Measurements from ENCODE around the gene RAD9B.

DNA sequence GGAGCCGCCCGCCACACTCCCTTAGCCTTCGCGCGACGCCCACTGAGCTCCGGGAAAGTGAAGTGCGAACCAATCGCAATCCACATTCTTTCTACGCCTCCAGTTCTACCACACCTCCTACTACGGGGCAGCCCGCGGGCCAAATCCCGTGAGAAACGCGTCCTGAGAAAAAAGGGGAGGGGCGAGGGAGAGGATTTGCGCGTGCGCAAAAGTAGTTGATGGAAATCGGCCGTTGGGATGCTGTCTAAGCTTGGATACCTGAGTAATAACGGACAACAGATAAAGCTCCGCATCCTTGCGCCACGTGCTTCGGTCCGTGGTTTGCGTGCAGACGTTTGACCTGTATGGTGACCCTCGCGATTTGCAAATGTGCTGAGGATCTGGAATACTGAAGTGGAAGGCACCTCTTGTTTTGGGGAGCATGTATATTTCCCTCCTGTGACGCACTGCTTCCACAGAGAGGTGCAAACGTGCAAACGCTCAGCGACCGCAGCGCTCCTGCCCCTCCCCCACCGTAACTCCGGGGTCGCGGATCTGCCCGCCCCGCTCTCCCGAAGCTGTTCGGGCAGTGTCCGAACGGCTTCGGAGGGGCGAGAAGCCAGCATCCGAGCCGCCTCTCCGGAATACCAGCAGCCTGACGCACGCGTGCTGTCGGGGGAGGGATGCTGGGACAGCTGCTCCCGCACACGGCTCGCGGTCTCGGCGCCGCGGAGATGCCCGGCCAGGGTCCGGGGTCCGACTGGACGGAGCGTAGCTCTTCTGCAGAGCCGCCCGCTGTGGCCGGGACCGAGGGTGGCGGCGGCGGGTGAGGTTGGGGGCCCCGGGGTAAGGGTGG lies 33.7 kb upstream of the RAD9B start, which contains the start of the genes FAM216A and GPN3:
- TF ChIP-seq EZH2phosphoT487 (IDR thresholded peaks at IDR 0.05) = no peak
- TF ChIP-seq, protein P1, sequence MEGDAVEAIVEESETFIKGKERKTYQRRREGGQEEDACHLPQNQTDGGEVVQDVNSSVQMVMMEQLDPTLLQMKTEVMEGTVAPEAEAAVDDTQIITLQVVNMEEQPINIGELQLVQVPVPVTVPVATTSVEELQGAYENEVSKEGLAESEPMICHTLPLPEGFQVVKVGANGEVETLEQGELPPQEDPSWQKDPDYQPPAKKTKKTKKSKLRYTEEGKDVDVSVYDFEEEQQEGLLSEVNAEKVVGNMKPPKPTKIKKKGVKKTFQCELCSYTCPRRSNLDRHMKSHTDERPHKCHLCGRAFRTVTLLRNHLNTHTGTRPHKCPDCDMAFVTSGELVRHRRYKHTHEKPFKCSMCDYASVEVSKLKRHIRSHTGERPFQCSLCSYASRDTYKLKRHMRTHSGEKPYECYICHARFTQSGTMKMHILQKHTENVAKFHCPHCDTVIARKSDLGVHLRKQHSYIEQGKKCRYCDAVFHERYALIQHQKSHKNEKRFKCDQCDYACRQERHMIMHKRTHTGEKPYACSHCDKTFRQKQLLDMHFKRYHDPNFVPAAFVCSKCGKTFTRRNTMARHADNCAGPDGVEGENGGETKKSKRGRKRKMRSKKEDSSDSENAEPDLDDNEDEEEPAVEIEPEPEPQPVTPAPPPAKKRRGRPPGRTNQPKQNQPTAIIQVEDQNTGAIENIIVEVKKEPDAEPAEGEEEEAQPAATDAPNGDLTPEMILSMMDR (IDR thresholded peaks at IDR 0.05) = no peak
- TF ChIP-seq EZH2 (IDR thresholded peaks at IDR 0.05) = peak; percentile 41
